Neural progenitor cell (in vitro differentiated cells): ENCODE measurements around the gene OSBPL8. TPM values are rescaled to one million over a fixed set of nuclear protein-coding genes. Genes with fewer than 3 reads are reported as not detected.

Source experiments
- DNase-seq: peaks from one replicate; pipeline ENCODE4 v3.0.0-alpha.2; 2016; ENCODE audit warnings: low spot score
- H2AFZ ChIP-seq: fragments of 200-600 bp; sonication (generic); replicated peaks from 2 replicates; pipeline ENCODE4 v1.6.1; 2016; ENCODE audit warnings: antibody characterized with exemption
- H3F3A ChIP-seq: fragments of 200-600 bp; sonication (generic); 2 replicates; pipeline ENCODE4 v1.6.1; 2016; ENCODE audit warnings: antibody characterized with exemption, low read depth
- H3K27ac ChIP-seq: fragments of 200-600 bp; sonication (generic); 2 replicates; pipeline ENCODE4 v1.5.1; 2016; ENCODE audit warnings: mild to moderate bottlenecking
- H3K27me3 ChIP-seq: fragments of 200-600 bp; sonication (generic); 2 replicates; pipeline ENCODE4 v1.6.1; 2016; ENCODE audit warnings: mild to moderate bottlenecking, moderate library complexity
- H3K36me3 ChIP-seq: fragments of 200-600 bp; sonication (generic); 2 replicates; pipeline ENCODE4 v1.5.1; 2016
- H3K4me1 ChIP-seq: fragments of 200-600 bp; sonication (generic); 2 replicates; pipeline ENCODE4 v1.6.1; 2016; ENCODE audit warnings: mixed run types
- H3K4me2 ChIP-seq: fragments of 200-600 bp; sonication (generic); 2 replicates; pipeline ENCODE4 v1.6.1; 2016
- H3K4me3 ChIP-seq: fragments of 200-600 bp; sonication (generic); 2 replicates; pipeline ENCODE4 v1.5.1; 2016
- H3K79me2 ChIP-seq: fragments of 200-600 bp; sonication (generic); 2 replicates; pipeline ENCODE4 v1.6.1; 2016; ENCODE audit warnings: low read depth
- H3K9ac ChIP-seq: fragments of 200-600 bp; sonication (generic); 2 replicates; pipeline ENCODE4 v1.6.1; 2016
- H3K9me3 ChIP-seq: fragments of 200-600 bp; sonication (generic); 2 replicates; pipeline ENCODE4 v1.5.1; 2016; ENCODE audit warnings: low read depth
- H4K20me1 ChIP-seq: fragments of 200-600 bp; sonication (generic); 2 replicates; pipeline ENCODE4 v1.6.1; 2016; ENCODE audit warnings: low read depth
- H3K27ac Mint-ChIP-seq: 3 replicates; pipeline ENCODE4 v1.8.0; 2021; ENCODE audit warnings: mixed read lengths
- H3K27me3 Mint-ChIP-seq: 2 replicates; pipeline ENCODE4 v1.8.0; 2022; ENCODE audit warnings: low read depth, mild to moderate bottlenecking, inconsistent platforms, moderate library complexity, mixed read lengths; ENCODE audit not compliant: insufficient read depth
- H3K36me3 Mint-ChIP-seq: 3 replicates; pipeline ENCODE4 v1.8.0; 2021; ENCODE audit warnings: mixed read lengths
- H3K4me1 Mint-ChIP-seq: 3 replicates; pipeline ENCODE4 v1.8.0; 2021; ENCODE audit warnings: mixed read lengths
- H3K4me3 Mint-ChIP-seq: 3 replicates; pipeline ENCODE4 v1.8.0; 2021; ENCODE audit warnings: mild to moderate bottlenecking, moderate library complexity, mixed read lengths
- H3K9me3 Mint-ChIP-seq: 3 replicates; pipeline ENCODE4 v1.8.0; 2020; ENCODE audit warnings: mixed read lengths
- EZH2 ChIP-seq: fragments of 200-600 bp; sonication (generic); IDR thresholded peaks from 2 replicates; pipeline ENCODE4 v1.6.1; 2017; ENCODE audit warnings: antibody characterized with exemption, mild to moderate bottlenecking, moderate library complexity
- EZH2phosphoT487 ChIP-seq: fragments of 200-600 bp; sonication (generic); IDR thresholded peaks from 2 replicates; pipeline ENCODE4 v1.6.1; 2017; ENCODE audit warnings: antibody characterized with exemption
- total RNA-seq: library from RNA; depleted of rRNA; stranded (reverse); fragments of >200 nt; gene quantifications from 2 replicates; pipeline ENCODE4 v1.2.3, GENCODE V29; 2015; ENCODE audit warnings: low replicate concordance
- TF ChIP-seq, protein P1 (sequence below): fragments of 200-600 bp; sonication (generic); IDR thresholded peaks from 2 replicates; pipeline ENCODE4 v1.5.1; 2017; ENCODE audit warnings: antibody characterized with exemption, mild to moderate bottlenecking

OSBPL8 gene
- total RNA-seq, 1 donor from 2014 or later: 93.6 TPM

DNA sequence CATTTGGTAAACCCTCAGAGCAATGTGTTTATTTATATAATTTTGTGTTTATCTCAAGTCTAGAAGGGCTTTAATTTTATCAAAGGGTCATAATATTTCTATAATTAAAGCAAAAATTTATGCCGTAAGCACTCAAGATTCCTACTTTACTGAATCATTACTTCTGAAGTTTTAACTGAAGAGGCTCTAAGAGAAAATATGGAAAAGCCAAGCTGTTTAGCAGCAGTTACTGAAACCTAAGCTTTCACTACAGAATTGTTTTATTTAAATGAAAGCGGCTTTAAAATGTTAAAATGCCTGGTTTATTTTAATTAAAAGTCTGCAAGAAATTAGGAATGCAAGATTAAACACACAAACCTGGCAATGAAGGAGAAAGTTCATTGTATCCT is 137.4 kb downstream of the OSBPL8 start:
- Mint-ChIP-seq H3K4me1 (peaks cover 7% of the 10 kb centered on the region), H3K9me3 (peaks cover 22% of the 10 kb centered on the region), H3K36me3 (peaks cover 19% of the 10 kb centered on the region), H3K4me3 (no peak overlapping the region), H3K27me3 (no peaks in the 10 kb centered on the region), H3K27ac (no peak overlapping the region)
- H3K9ac ChIP-seq: no peak overlapping the region
- no peak overlapping the region for H3K27ac ChIP-seq
- peaks cover 39% of the 10 kb centered on the region for H3K79me2 ChIP-seq
- no peak overlapping the region for H3K4me2 ChIP-seq
- H3K4me3 ChIP-seq: no peak overlapping the region
- peaks cover 14% of the 10 kb centered on the region for H3K4me1 ChIP-seq
- TF ChIP-seq EZH2 (no peak), EZH2phosphoT487 (no peak)
- TF ChIP-seq, protein P1, sequence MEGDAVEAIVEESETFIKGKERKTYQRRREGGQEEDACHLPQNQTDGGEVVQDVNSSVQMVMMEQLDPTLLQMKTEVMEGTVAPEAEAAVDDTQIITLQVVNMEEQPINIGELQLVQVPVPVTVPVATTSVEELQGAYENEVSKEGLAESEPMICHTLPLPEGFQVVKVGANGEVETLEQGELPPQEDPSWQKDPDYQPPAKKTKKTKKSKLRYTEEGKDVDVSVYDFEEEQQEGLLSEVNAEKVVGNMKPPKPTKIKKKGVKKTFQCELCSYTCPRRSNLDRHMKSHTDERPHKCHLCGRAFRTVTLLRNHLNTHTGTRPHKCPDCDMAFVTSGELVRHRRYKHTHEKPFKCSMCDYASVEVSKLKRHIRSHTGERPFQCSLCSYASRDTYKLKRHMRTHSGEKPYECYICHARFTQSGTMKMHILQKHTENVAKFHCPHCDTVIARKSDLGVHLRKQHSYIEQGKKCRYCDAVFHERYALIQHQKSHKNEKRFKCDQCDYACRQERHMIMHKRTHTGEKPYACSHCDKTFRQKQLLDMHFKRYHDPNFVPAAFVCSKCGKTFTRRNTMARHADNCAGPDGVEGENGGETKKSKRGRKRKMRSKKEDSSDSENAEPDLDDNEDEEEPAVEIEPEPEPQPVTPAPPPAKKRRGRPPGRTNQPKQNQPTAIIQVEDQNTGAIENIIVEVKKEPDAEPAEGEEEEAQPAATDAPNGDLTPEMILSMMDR: no peak
- no peak overlapping the region for H2AFZ ChIP-seq
- no peaks in the 10 kb centered on the region for H3K9me3 ChIP-seq
- H4K20me1 ChIP-seq: no peaks in the 10 kb centered on the region
- no peaks in the 10 kb centered on the region for H3F3A ChIP-seq
- no peaks in the 10 kb centered on the region for H3K27me3 ChIP-seq
- no peak for DNase-seq
- H3K36me3 ChIP-seq: peaks cover 3% of the 10 kb centered on the region

DNA sequence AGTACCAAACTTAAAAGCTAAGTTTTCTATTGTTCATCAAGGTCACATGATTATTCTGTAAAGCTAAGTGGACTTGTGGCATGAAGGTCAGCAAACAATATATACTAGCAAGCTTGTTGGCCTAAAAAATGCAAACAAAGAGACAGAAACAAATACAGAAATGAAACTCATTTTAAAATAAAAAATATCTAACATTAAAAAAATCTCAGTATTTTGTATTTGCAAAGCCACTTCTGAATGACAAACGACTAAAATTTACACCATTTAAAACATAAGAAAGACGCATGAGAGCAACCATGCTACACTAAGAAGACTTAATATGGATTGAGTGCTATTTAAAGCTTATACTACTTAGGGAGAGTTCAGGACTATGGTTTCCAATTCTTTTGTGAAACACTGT is 138.5 kb downstream of the OSBPL8 start:
- Histone ChIP-seq H3K4me3 (no peak overlapping the region), H3K9me3 (no peaks in the 10 kb centered on the region), H3K27me3 (no peaks in the 10 kb centered on the region), H3K4me2 (no peak overlapping the region), H3K27ac (no peak overlapping the region), H2AFZ (no peak overlapping the region), H3K9ac (no peak overlapping the region), H4K20me1 (no peaks in the 10 kb centered on the region), H3K36me3 (no peaks in the 10 kb centered on the region), H3F3A (no peaks in the 10 kb centered on the region), H3K4me1 (peaks cover 14% of the 10 kb centered on the region), H3K79me2 (peaks cover 29% of the 10 kb centered on the region)
- H3K27me3 Mint-ChIP-seq: no peaks in the 10 kb centered on the region
- no peak for DNase-seq
- no peak overlapping the region for H3K4me3 Mint-ChIP-seq
- peaks cover 11% of the 10 kb centered on the region for H3K36me3 Mint-ChIP-seq
- no peak for TF ChIP-seq EZH2phosphoT487
- TF ChIP-seq, protein P1: no peak
- no peak for TF ChIP-seq EZH2
- no peak overlapping the region for H3K27ac Mint-ChIP-seq
- peaks cover 14% of the 10 kb centered on the region for H3K9me3 Mint-ChIP-seq
- H3K4me1 Mint-ChIP-seq: peaks cover 7% of the 10 kb centered on the region

DNA sequence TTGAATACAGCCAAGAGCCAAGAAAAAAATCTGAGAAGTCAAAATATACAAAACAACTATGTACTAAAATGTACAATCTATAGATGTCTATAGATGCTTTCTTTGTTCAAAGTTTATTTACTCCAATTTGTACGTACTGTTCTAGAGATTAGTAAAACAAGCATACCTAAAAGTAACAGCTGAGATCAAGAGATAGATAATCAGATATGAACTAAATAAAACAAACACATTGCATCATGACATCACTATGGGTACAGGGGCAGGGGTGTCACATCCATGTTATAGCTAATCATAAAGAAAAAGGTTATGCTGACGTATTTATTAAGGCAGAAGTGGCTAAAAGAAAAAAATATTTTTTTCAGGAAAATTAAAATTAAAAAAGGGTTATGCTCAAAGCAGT is 139.3 kb downstream of the OSBPL8 start:
- no peak overlapping the region for H3K27ac ChIP-seq

More for the DNA sequence above, 139.3 kb downstream of the OSBPL8 start:
- H3K79me2 ChIP-seq: peaks cover 29% of the 10 kb centered on the region
- peaks cover 7% of the 10 kb centered on the region for H3K36me3 Mint-ChIP-seq
- no peaks in the 10 kb centered on the region for H3K36me3 ChIP-seq
- no peaks in the 10 kb centered on the region for H3F3A ChIP-seq
- H3K9ac ChIP-seq: no peak overlapping the region
- H3K4me3 ChIP-seq: no peak overlapping the region
- TF ChIP-seq EZH2: no peak
- TF ChIP-seq, protein P1: no peak
- TF ChIP-seq EZH2phosphoT487: no peak
- H3K4me2 ChIP-seq: no peak overlapping the region
- no peaks in the 10 kb centered on the region for H3K27me3 ChIP-seq
- DNase-seq: no peak
- no peaks in the 10 kb centered on the region for H3K27me3 Mint-ChIP-seq
- H3K9me3 ChIP-seq: no peaks in the 10 kb centered on the region
- H3K4me3 Mint-ChIP-seq: no peak overlapping the region
- H4K20me1 ChIP-seq: no peaks in the 10 kb centered on the region
- peaks cover 10% of the 10 kb centered on the region for H3K9me3 Mint-ChIP-seq
- H3K27ac Mint-ChIP-seq: no peak overlapping the region
- peaks cover 7% of the 10 kb centered on the region for H3K4me1 Mint-ChIP-seq
- no peak overlapping the region for H2AFZ ChIP-seq
- peaks cover 14% of the 10 kb centered on the region for H3K4me1 ChIP-seq
